Astrocyte (in vitro differentiated cells and primary cell): ENCODE measurements around the gene MICAL3.

Experiments used
- CTCF ChIP-seq: IDR thresholded peaks from 2 replicates; pipeline ENCODE4 v1.5.1; 2011; ENCODE audit warnings: low read depth, mild to moderate bottlenecking, inconsistent platforms, low read length, moderate library complexity; ENCODE audit not compliant: insufficient read depth
- EZH2 ChIP-seq: IDR thresholded peaks from 2 replicates; pipeline ENCODE4 v1.6.1; 2012; ENCODE audit warnings: mild to moderate bottlenecking, low read length, inconsistent platforms; ENCODE audit not compliant: insufficient read depth

- no peak for TF ChIP-seq CTCF
- TF ChIP-seq EZH2, result no peak
Measured at GRCh38 chr22:18070041-18070440, 45.7 kb upstream of the MICAL3 start.
